HFF-Myc (cell line): ENCODE data around the gene IMMP2L.
A peak's percentile ranks its signal among the peaks of the same experiment; 100 is the strongest.

Experiments
- DNase-seq: peaks from one replicate; pipeline ENCODE4 v3.0.0-alpha.2; 2011; ENCODE audit warnings: low read depth; ENCODE audit errors: extremely low read depth
- H3K4me3 ChIP-seq: replicated peaks from 2 replicates; pipeline ENCODE4 v1.5.1; 2011; ENCODE audit warnings: low read depth, mild to moderate bottlenecking, control low read depth, low read length
- TF ChIP-seq, protein P1 (sequence below): IDR thresholded peaks from 2 replicates; pipeline ENCODE4 v1.5.1; 2012; ENCODE audit warnings: mild to moderate bottlenecking, low read depth, low read length, control low read depth; ENCODE audit errors: missing control alignments

IMMP2L gene

DNA sequence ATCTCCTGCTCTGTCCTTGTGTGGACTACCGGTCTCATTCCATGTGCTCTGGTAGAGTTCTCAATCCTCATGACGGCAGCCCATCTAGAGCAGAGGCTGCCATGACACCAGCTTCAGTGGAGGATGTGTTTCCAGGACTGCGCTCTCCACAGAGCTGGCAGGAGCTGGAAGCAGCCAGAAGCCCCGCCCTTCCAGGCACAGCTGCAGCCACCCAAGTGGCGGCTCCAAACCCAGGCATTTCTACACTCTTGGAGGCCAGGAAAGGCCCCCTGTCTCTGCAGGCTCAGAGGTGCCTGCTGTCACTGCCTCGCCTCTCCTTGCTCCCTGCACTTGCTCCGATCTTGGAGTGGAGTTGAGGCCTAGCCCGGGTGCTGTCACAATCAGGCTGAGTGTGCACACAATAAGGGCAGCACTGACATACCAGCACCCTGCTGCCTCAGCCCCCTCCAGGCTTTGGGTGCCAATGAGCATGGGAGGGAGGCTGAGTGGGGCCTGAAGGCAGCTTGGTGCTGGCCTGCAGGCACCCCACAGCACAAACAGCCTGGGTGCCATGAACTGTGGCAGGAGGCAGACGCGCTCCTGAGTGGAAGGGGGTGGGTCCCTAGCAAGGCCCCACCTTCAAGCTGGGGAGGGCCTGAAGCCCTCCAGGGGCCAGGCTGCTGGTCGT, 349.3 kb downstream of the IMMP2L start:
- TF ChIP-seq, protein P1, sequence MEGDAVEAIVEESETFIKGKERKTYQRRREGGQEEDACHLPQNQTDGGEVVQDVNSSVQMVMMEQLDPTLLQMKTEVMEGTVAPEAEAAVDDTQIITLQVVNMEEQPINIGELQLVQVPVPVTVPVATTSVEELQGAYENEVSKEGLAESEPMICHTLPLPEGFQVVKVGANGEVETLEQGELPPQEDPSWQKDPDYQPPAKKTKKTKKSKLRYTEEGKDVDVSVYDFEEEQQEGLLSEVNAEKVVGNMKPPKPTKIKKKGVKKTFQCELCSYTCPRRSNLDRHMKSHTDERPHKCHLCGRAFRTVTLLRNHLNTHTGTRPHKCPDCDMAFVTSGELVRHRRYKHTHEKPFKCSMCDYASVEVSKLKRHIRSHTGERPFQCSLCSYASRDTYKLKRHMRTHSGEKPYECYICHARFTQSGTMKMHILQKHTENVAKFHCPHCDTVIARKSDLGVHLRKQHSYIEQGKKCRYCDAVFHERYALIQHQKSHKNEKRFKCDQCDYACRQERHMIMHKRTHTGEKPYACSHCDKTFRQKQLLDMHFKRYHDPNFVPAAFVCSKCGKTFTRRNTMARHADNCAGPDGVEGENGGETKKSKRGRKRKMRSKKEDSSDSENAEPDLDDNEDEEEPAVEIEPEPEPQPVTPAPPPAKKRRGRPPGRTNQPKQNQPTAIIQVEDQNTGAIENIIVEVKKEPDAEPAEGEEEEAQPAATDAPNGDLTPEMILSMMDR = no peak
- DNase-seq = no peak

DNA sequence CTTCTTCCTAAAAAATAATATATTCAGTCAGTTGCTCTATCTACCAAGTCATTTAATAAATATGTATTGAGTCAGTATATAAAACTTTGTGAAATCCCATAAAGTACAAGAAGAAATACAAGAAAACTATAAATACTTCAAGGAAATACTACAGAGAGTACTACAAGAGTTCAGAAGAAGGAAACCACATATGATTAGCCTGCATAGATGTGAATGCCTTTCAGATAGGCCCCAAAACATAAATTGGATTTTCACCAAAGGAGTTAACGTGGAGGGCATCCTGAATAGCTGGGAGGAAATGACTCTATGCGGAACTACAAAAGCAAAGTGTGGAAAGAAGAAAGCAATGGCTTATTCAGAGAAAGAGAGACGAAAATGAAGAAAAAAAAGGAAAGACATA, 351.3 kb downstream of the IMMP2L start:
- H3K4me3 ChIP-seq = no peak overlapping the region
- TF ChIP-seq, protein P1 = no peak
- DNase-seq = no peak

More for the DNA sequence above, 349.3 kb downstream of the IMMP2L start:
- no peak overlapping the region for H3K4me3 ChIP-seq

DNA sequence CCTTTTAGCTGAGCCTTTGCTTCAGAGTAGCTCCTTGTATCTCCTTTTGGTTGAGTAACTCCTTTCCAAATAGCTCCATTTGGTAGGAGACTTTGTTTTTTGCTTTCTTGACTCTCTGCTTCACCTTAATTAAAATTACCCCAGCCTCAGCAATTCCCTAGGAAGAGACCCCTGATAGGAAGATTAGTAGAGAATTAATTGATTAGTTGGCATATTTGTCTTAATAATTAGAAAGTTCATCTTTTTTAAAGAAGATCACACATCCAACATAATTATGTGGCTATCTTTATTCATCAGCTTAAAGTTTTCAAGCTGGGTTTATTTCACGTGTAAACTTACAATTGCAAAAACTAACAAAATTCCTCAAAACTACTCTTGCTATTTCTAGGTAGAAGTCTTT, 352.2 kb downstream of the IMMP2L start:
- H3K4me3 ChIP-seq = no peak overlapping the region
- TF ChIP-seq, protein P1 = no peak
- no peak for DNase-seq

DNA sequence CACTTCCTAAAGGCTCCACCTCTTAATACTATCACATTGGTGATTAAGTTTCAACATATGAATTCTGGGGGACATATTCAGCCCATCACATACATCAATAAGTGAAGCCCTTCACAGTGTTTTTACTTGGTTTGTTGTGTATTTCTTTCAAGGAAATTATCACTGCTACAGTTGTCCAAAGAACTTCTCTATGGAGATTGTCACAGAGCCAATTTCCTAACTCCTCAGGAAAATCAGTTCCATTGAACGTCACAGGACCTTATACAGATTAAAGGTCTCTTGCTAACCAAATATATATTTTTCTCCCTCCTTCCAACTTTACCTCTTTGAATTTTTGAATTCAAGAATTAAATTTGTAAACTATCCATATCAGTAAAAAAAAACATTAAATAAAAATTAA, 357.0 kb downstream of the IMMP2L start:
- DNase-seq = no peak
- H3K4me3 ChIP-seq = no peak overlapping the region
- TF ChIP-seq, protein P1 = no peak

DNA sequence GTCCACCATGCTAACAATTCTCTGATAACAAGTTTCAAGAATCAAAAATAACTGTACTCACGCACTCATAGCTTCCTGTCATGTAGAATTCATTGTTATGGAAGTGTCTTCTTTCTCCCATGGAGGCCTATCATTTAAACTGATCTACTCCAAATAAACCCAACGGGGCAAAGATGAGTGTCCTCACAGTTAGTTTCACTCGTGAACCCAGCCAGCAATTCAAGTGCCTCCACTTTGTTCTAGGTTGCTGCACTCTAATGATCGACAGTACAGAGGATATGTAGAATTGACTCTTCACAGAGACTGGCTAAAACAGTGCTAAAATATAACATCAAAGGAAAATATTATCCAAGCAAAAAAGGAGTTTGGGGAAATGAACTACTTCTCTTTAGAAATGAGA, 360.0 kb downstream of the IMMP2L start:
- TF ChIP-seq, protein P1 = no peak
- no peak for DNase-seq
- no peak overlapping the region for H3K4me3 ChIP-seq

DNA sequence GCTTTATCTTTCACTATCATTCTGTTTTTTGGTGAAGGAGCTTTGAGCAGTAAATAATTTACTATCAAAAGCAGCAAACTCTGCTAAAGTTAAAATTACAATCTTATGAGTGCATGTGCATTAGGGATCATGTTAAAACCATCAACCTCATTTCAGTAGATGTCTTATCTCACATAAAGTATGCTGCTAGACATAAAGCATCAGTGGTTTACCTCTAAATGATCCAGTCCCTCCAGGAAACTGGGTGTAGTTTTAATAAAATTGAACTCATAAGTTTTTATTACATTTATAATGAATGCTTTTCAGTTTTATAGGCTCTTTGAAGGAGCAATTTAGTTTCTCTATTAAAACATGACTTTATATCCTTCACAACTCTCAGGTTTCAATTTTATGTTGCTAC, 362.6 kb downstream of the IMMP2L start:
- DNase-seq = no peak
- TF ChIP-seq, protein P1 = no peak
- no peak overlapping the region for H3K4me3 ChIP-seq

DNA sequence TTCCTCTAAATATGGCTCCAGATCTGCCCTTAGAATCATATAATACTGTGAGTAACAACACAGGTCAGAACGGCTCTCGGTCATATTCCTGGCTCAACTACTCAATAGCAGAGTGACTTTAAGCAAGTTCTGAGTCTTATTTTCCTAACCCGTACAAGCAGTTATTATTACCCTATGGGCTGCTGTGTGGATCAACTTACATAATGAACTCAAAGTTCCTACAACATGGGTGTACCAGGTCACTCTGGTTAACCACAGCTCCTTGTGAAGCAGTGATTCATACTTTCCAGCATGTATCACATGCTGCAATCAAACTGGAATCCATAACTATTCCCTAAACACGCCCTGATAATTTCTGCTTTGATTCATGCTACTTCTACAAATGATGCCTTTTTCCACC, 364.0 kb downstream of the IMMP2L start:
- no peak overlapping the region for H3K4me3 ChIP-seq
- TF ChIP-seq, protein P1 = no peak
- peak; percentile 93 for DNase-seq
